ENCODE results near the gene GPR183. TPM values are rescaled to one million over a fixed set of nuclear protein-coding genes. Genes with fewer than 3 reads are reported as not detected.
A peak's percentile ranks its signal among the peaks of the same experiment; 100 is the strongest.

GPR183 gene
- total RNA-seq, 1 donor from 2014 or later, result 12.0 TPM

DNA sequence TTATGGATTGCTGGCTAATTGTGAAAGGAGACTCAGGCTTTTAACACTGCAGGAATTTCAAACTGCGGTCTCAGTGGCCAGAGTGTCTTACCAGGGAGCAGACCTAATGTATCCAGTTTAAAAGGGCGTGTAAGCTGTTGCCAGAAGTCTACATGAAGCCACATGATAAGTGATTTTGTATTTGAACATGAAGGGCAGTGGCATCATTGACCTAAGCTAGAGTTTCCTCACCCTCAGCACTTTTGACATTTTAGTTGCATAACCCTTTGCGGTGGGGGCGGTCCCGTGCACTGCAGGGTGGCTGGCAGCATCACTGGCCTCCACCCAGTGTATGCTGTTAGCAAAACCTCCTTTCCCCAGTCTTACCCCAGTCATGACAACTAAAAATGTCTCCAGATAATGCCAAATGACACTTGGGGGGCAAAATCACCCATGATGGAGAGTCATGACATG, 25.4 kb downstream of the GPR183 start:
- H3K36me3 ChIP-seq, result no peaks in the 10 kb centered on the region
- intact Hi-C loops (cut with DNase I), result no loop called here
- no peak overlapping the region for H3K4me3 ChIP-seq
- H3K9me3 ChIP-seq, result no peaks in the 10 kb centered on the region
- peak overlapping the region; percentile 55 for H3K27ac ChIP-seq
- H3K4me1 ChIP-seq, result peaks cover 38% of the 10 kb centered on the region
- TF ChIP-seq POLR2AphosphoS5 (IDR thresholded peaks at IDR 0.05; ENCODE audit: insufficient read depth in 1 of 2, low read depth in 1 of 2), result peak in 1 of 2 donors; percentile 20
- TF ChIP-seq POLR2A (IDR thresholded peaks at IDR 0.05), result no peak
- no peak for DNase-seq (ENCODE audit: extremely low spot score in 2 of 2)
- no peaks in the 10 kb centered on the region for H3K27me3 ChIP-seq

GRCh38 chr13:99280166-99280565, 27.0 kb downstream of the GPR183 start:
- Histone ChIP-seq H3K4me3 (no peak overlapping the region), H3K4me1 (peaks cover 30% of the 10 kb centered on the region), H3K9me3 (no peaks in the 10 kb centered on the region), H3K36me3 (no peaks in the 10 kb centered on the region), H3K27ac (no peak overlapping the region), H3K27me3 (no peaks in the 10 kb centered on the region)
- intact Hi-C loops (cut with DNase I), result no loop called here
- DNase-seq (ENCODE audit: extremely low spot score in 2 of 2), result no peak
- TF ChIP-seq CTCF (IDR thresholded peaks at IDR 0.05), result no peak
- TF ChIP-seq POLR2A (IDR thresholded peaks at IDR 0.05), result no peak
- no peak for TF ChIP-seq POLR2AphosphoS5 (IDR thresholded peaks at IDR 0.05; ENCODE audit: insufficient read depth in 1 of 2, low read depth in 1 of 2)

- Histone ChIP-seq H3K27me3 (no peaks in the 10 kb centered on the region), H3K4me3 (no peak overlapping the region), H3K9me3 (no peaks in the 10 kb centered on the region), H3K4me1 (peaks cover 30% of the 10 kb centered on the region), H3K36me3 (no peaks in the 10 kb centered on the region), H3K27ac (no peak overlapping the region)
- DNase-seq (ENCODE audit: extremely low spot score in 2 of 2), result no peak
- intact Hi-C loops (cut with DNase I), result no loop called here
- no peak for TF ChIP-seq CTCF (IDR thresholded peaks at IDR 0.05)
- TF ChIP-seq POLR2A (IDR thresholded peaks at IDR 0.05), result no peak
- TF ChIP-seq POLR2AphosphoS5 (IDR thresholded peaks at IDR 0.05; ENCODE audit: insufficient read depth in 1 of 2, low read depth in 1 of 2), result no peak
These were observed 27.6 kb downstream of the GPR183 start for GRCh38 chr13:99279637-99280036.

GRCh38 chr13:99278843-99279242, 28.4 kb downstream of the GPR183 start:
- H3K27me3 ChIP-seq, result no peaks in the 10 kb centered on the region
- peaks cover 26% of the 10 kb centered on the region for H3K4me1 ChIP-seq

GRCh38 chr13:99278200-99278599, 29.0 kb downstream of the GPR183 start:
- H3K9me3 ChIP-seq, result no peaks in the 10 kb centered on the region
- peaks cover 20% of the 10 kb centered on the region for H3K4me1 ChIP-seq
- no peaks in the 10 kb centered on the region for H3K27me3 ChIP-seq
- intact Hi-C loops (cut with DNase I), result no loop called here
- DNase-seq (ENCODE audit: extremely low spot score in 2 of 2), result no peak
- H3K36me3 ChIP-seq, result no peaks in the 10 kb centered on the region
- TF ChIP-seq POLR2AphosphoS5 (IDR thresholded peaks at IDR 0.05; ENCODE audit: insufficient read depth in 1 of 2, low read depth in 1 of 2) (no peak), POLR2A (IDR thresholded peaks at IDR 0.05) (no peak), CTCF (IDR thresholded peaks at IDR 0.05) (no peak)
- H3K4me3 ChIP-seq, result no peak overlapping the region
- no peak overlapping the region for H3K27ac ChIP-seq

More at GRCh38 chr13:99278843-99279242, 28.4 kb downstream of the GPR183 start:
- Histone ChIP-seq H3K36me3 (no peaks in the 10 kb centered on the region), H3K9me3 (no peaks in the 10 kb centered on the region), H3K4me3 (no peak overlapping the region), H3K27ac (no peak overlapping the region)
- TF ChIP-seq POLR2A (IDR thresholded peaks at IDR 0.05), result no peak
- no peak for TF ChIP-seq CTCF (IDR thresholded peaks at IDR 0.05)
- TF ChIP-seq POLR2AphosphoS5 (IDR thresholded peaks at IDR 0.05; ENCODE audit: insufficient read depth in 1 of 2, low read depth in 1 of 2), result no peak
- intact Hi-C loops (cut with DNase I), result no loop called here
- DNase-seq (ENCODE audit: extremely low spot score in 2 of 2), result no peak

All from vagina (tissue), 2 donors.